ENCODE measurements around the gene CHCHD6. TPM values are rescaled to one million over a fixed set of nuclear protein-coding genes. Genes with fewer than 3 reads are reported as not detected.

Gene CHCHD6
- total RNA-seq, 1 experiment from 2014 or later: 36.3 TPM

GRCh38 chr3:126971891-126972351, 267.9 kb downstream of the CHCHD6 start:
- no TSS peak for BruUV-seq (replicated peaks)

More at GRCh38 chr3:126971891-126972351, 267.9 kb downstream of the CHCHD6 start:
- Histone ChIP-seq H2AFZ (ENCODE audit: low read depth, low read length, poor library complexity, severe bottlenecking) (no peak overlapping the region), H3K4me1 (ENCODE audit: control insufficient read depth in 1 of 2, insufficient read depth in 2 of 2, low read length in 2 of 2) (no peaks in the 10 kb centered on the region), H3K9me3 (ENCODE audit: control insufficient read depth in 1 of 2, insufficient read depth in 1 of 2, low read depth in 1 of 2, low read length in 2 of 2) (peaks cover 7 to 11% of the 10 kb centered on the region in 2 experiments; a peak in 3 of 4 replicates), H4K20me1 (ENCODE audit: insufficient read depth) (no peaks in the 10 kb centered on the region), H3K27me3 (ENCODE audit: insufficient read depth, low read length) (no peaks in the 10 kb centered on the region; the same call in 1 of the 2 replicates), H3K36me3 (ENCODE audit: control insufficient read depth in 1 of 2, insufficient read depth in 2 of 2, low read length in 2 of 2) (no peaks in the 10 kb centered on the region), H3K4me3 (replicated peaks in 1 of 2; ENCODE audit: low read depth in 1 of 2, low read length in 2 of 2) (no peak overlapping the region), H3K4me2 (ENCODE audit: low read length) (no peak overlapping the region), H3K27ac (ENCODE audit: low read depth, low read length) (no peak overlapping the region), H3K9me2 (ENCODE audit: insufficient read depth) (no peaks in the 10 kb centered on the region), H3K79me2 (ENCODE audit: insufficient read depth, low read length) (no peaks in the 10 kb centered on the region), H3K9ac (ENCODE audit: low read length) (no peak overlapping the region)
- DNase-seq (ENCODE audit: low read depth, low spot score) (no peak), ATAC-seq (no peak)
- TF ChIP-seq, protein P1, sequence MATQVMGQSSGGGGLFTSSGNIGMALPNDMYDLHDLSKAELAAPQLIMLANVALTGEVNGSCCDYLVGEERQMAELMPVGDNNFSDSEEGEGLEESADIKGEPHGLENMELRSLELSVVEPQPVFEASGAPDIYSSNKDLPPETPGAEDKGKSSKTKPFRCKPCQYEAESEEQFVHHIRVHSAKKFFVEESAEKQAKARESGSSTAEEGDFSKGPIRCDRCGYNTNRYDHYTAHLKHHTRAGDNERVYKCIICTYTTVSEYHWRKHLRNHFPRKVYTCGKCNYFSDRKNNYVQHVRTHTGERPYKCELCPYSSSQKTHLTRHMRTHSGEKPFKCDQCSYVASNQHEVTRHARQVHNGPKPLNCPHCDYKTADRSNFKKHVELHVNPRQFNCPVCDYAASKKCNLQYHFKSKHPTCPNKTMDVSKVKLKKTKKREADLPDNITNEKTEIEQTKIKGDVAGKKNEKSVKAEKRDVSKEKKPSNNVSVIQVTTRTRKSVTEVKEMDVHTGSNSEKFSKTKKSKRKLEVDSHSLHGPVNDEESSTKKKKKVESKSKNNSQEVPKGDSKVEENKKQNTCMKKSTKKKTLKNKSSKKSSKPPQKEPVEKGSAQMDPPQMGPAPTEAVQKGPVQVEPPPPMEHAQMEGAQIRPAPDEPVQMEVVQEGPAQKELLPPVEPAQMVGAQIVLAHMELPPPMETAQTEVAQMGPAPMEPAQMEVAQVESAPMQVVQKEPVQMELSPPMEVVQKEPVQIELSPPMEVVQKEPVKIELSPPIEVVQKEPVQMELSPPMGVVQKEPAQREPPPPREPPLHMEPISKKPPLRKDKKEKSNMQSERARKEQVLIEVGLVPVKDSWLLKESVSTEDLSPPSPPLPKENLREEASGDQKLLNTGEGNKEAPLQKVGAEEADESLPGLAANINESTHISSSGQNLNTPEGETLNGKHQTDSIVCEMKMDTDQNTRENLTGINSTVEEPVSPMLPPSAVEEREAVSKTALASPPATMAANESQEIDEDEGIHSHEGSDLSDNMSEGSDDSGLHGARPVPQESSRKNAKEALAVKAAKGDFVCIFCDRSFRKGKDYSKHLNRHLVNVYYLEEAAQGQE (IDR thresholded peaks at IDR 0.05; ENCODE audit: low read depth): no peak
- TF ChIP-seq SIN3A (IDR thresholded peaks at IDR 0.05; ENCODE audit: low read depth): no peak
- no peak for TF ChIP-seq JUND (IDR thresholded peaks at IDR 0.05)
- TF ChIP-seq TCF7L2 (IDR thresholded peaks at IDR 0.05; ENCODE audit: borderline replicate concordance, extremely low read depth, insufficient read depth, insufficient read length): no peak
- no peak for TF ChIP-seq CTCF (IDR thresholded peaks at IDR 0.05 in 2 of 3, conservative IDR thresholded peaks at IDR 0.05 in 1 of 3; ENCODE audit: borderline replicate concordance in 1 of 3, insufficient read depth in 1 of 3, low read depth in 2 of 3, low read length in 2 of 3)
- no peak for TF ChIP-seq SRF (IDR thresholded peaks at IDR 0.05; ENCODE audit: low read depth)
- TF ChIP-seq CEBPB (IDR thresholded peaks at IDR 0.05; ENCODE audit: low read depth): no peak
- TF ChIP-seq MAX (IDR thresholded peaks at IDR 0.05): no peak
- TF ChIP-seq ELF1 (IDR thresholded peaks at IDR 0.05; ENCODE audit: borderline replicate concordance, low read depth): no peak
- no peak for TF ChIP-seq POLR2A (IDR thresholded peaks at IDR 0.05; ENCODE audit: borderline replicate concordance, extremely low read depth, insufficient read depth, insufficient read length)
- TF ChIP-seq CBX3 (IDR thresholded peaks at IDR 0.05; ENCODE audit: low read depth): no peak
- no peak for TF ChIP-seq FOSL1 (IDR thresholded peaks at IDR 0.05; ENCODE audit: low read depth)
- TF ChIP-seq YY1 (IDR thresholded peaks at IDR 0.05; ENCODE audit: extremely low read depth, insufficient replicate concordance, low read depth, low read length): no peak
- no peak for TF ChIP-seq EZH2 (IDR thresholded peaks at IDR 0.05)
- TF ChIP-seq ZFX (IDR thresholded peaks at IDR 0.05): no peak
- TF ChIP-seq SP1 (IDR thresholded peaks at IDR 0.05; ENCODE audit: low read depth): no peak
- intact Hi-C loops (cut with micrococcal nuclease): no loop called here
- CTCF ChIA-PET: no interaction called here
- POLR2A ChIA-PET: no interaction called here
- RAD21 ChIA-PET (ENCODE audit: low non-redundant PET in 1 of 2, low total read pairs in 2 of 2, uncharacterized antibody in 2 of 2, unreplicated experiment in 2 of 2): no interaction called here

All from HCT116 (cell line).